Activated T-helper 17 cell treated with anti-CD3 and anti-CD28 coated beads, Interleukin-2, amount 50 U/mL, for 72 hours (primary cell): ENCODE measurements around the gene HOXB2. TPM values are rescaled to one million over a fixed set of nuclear protein-coding genes. Genes with fewer than 3 reads are reported as not detected.

Experiments
- ATAC-seq: fragments of 150-1000 bp; cut with Tn5 transposase; replicated peaks from 2 replicates; pipeline ENCODE4 v1.10.0; 2021; ENCODE audit warnings: mild to moderate bottlenecking, moderate library complexity
- H3K27ac Mint-ChIP-seq: one replicate; pipeline ENCODE4 v1.8.0; 2022; ENCODE audit warnings: mixed read lengths
- H3K27me3 Mint-ChIP-seq: one replicate; pipeline ENCODE4 v1.8.0; 2022; ENCODE audit warnings: mixed read lengths
- H3K36me3 Mint-ChIP-seq: one replicate; pipeline ENCODE4 v1.8.0; 2022; ENCODE audit warnings: low read depth, mild to moderate bottlenecking, mixed read lengths
- H3K4me1 Mint-ChIP-seq: one replicate; pipeline ENCODE4 v1.8.0; 2022; ENCODE audit warnings: mixed read lengths
- H3K4me3 Mint-ChIP-seq: one replicate; pipeline ENCODE4 v1.8.0; 2022; ENCODE audit warnings: mild to moderate bottlenecking, mixed read lengths
- H3K9me3 Mint-ChIP-seq: one replicate; pipeline ENCODE4 v1.8.0; 2022; ENCODE audit warnings: mixed read lengths
- total RNA-seq, 2 donors: library from RNA; stranded (reverse); gene quantifications; one replicate each; pipeline ENCODE4 v1.2.3, GENCODE V29; 2022

The HOXB2 gene
- total RNA-seq, 2 donors from 2014 or later = 2.0 to 15.3 TPM

DNA sequence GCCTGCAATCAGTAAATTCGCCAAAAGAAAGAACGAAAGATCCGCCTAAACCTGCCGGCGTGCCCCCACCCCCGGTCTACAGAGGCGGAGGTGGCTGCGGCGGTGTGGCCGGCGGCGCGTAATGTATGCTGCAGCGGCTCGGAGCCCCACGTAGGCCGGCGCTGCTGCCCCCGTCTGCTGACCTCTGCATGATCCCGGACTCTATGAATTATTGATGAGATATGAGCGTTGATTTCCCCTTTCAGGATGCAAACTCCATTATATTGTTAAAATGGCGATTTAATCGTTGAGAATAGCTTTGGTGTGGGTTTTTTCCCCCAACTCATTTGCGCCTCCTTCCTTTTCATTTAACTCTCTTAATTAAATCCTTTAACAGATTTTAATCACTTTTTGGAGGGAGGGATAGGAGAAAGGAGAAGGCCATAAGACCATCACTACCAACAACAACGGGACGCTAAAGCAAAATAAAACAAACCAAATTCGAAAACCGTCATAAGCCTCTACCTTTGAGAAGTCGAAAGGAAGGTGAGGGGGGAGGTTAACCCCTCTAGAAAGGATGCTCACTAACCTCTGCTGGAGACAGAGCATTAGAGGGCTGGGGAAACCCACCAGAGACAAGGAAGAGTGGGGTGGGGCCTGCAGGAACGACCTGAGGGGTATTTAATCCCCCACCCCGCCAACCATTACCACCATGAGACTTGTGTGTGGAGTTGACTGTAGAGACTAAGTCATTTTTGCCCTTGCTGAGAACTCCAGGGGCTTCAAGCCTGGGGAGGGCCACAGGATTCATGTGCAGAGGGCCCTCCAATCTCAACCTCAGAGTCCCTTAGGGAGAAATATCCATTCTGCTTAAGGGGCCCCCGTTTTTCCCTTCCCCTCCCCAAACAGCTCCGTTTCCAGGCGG lies 41.7 kb upstream of the HOXB2 start:
- H3K9me3 Mint-ChIP-seq = no peaks in the 10 kb centered on the region
- H3K4me3 Mint-ChIP-seq = peak overlapping the region; percentile 85
- no peaks in the 10 kb centered on the region for H3K36me3 Mint-ChIP-seq
- peaks cover 73% of the 10 kb centered on the region for H3K27me3 Mint-ChIP-seq
- H3K27ac Mint-ChIP-seq = no peak overlapping the region
- H3K4me1 Mint-ChIP-seq = peaks cover 16% of the 10 kb centered on the region
- peak; percentile 42 for ATAC-seq

DNA sequence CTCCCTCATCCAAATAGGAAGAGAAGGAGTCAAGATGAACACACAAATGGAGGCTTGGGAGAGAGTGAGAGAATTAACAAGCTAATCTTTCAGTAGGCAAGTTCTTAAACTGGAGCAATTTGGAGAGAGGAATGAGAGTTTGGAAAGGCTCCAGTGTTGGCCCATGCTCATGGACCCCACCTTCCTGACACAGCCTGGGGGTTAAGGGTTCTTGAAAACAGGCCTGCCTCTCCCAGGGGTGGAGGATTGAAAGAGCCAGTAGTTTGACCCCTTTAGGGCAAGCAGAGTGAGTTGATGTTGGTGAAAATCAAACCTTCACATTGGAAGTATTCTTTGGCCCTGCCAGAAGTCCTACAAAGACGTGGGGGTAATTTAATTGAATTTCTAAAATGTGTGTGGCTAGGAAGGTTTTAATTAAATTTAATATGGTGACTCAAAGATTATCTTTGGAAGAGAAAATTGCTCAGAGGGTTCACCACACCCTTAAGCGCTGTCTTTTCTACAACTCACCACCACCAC lies 39.4 kb upstream of the HOXB2 start:
- Mint-ChIP-seq H3K27me3 (peaks cover 71% of the 10 kb centered on the region), H3K36me3 (no peaks in the 10 kb centered on the region), H3K4me1 (peaks cover 25% of the 10 kb centered on the region), H3K27ac (no peak overlapping the region), H3K4me3 (peak overlapping the region; percentile 85), H3K9me3 (no peaks in the 10 kb centered on the region)
- no peak for ATAC-seq

DNA sequence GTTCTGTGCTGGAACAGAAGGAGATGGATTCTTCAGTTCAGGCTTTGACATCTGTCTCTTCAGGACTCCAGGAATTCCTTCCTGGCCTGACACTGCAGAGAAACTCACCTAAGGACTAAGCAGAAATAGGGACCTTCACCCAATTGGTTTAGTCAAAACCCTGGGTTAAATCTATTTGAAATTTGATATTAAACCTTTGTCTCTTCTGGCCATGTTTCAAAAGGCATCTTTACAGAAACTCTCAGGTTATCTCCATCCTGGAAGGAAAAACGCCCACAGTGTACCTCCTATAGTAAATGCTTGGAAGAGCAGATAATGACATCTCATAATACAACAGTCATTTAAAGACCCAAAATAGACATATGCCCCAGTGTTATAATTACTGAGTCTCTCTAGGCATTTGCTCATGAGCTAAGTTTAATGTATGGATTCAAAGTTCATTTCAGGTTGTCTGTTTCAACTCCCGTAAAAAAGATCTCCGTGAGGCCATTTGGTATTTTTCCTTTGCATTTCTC lies 38.9 kb upstream of the HOXB2 start:
- no peaks in the 10 kb centered on the region for H3K9me3 Mint-ChIP-seq
- ATAC-seq = no peak
- H3K36me3 Mint-ChIP-seq = no peaks in the 10 kb centered on the region
- H3K27me3 Mint-ChIP-seq = peaks cover 73% of the 10 kb centered on the region
- no peak overlapping the region for H3K27ac Mint-ChIP-seq
- H3K4me3 Mint-ChIP-seq = peak overlapping the region; percentile 85
- H3K4me1 Mint-ChIP-seq = peaks cover 26% of the 10 kb centered on the region

DNA sequence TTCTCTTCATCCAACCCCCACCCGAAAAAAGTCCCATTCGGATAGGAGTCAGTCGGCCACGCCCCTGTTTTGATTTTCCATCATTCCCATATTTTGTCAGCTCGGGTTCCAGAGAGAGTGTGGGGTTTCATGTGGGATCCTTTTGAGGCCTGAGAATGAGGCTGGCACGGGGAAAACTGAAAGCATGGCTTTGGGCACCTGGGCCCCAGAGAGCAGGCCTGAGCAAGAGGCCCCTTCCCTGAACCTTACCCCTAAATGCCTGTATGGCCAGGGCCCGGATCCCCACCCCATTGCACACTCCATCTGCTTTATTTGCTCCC lies 37.8 kb upstream of the HOXB2 start:
- Mint-ChIP-seq H3K36me3 (no peaks in the 10 kb centered on the region), H3K27me3 (peaks cover 64% of the 10 kb centered on the region), H3K4me1 (peaks cover 26% of the 10 kb centered on the region), H3K9me3 (no peaks in the 10 kb centered on the region), H3K4me3 (peak overlapping the region; percentile 91), H3K27ac (no peak overlapping the region)
- ATAC-seq = no peak

DNA sequence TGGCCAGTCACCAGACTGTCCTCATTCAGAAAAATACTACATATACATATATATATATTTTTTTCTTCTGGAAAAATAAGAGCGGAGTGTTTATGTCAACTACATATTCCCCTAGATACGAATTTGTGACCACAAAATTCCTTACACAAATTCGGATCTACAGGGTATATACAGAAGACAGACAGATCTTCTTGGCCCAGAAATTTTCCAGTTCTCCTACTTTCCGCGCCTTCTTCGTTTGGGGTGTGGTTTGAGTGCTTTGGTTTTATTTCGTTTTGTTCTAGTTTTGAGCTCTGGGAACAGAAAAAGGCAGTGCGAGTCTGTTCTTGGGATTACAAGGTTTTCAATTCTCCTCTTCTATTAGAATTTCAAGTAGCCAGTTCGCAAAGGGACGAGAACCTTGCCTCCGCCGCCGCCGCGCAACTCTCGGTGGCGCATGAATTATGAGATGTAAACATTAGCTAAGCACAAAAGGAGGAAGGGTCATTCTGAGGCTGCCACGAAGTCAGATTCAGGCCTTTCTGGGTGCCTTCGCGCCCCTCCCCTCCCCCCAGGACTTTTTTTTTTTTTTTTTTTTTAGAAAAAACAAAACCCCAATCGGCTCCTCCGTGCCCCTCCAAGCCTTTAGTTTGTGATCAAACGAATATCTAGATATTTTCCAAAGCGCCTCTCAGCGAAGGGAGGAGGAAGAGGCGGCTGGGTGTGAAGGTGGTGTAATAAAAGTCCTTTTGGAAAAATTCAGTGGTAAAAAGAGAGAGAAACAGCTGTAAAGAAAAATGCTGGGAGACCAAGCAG lies 35.0 kb upstream of the HOXB2 start:
- Mint-ChIP-seq H3K27me3 (peaks cover 41% of the 10 kb centered on the region), H3K27ac (no peak overlapping the region), H3K36me3 (no peaks in the 10 kb centered on the region), H3K4me1 (peaks cover 12% of the 10 kb centered on the region), H3K4me3 (peak overlapping the region; percentile 91), H3K9me3 (no peaks in the 10 kb centered on the region)
- no peak for ATAC-seq

DNA sequence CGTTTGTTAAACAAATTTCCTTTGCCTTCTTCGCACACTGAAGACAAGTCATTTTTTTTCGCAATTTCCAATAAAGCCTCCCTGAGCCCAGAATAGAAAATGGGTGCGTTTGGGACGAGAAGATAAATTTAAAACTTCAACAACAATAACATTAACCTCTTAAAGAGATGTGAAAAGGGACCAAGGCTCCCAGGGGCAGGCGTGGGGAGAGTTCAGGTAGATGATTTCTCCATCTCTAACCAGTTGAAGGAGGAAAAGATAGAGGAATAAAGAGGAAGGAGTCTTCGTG lies 34.5 kb upstream of the HOXB2 start:
- peak overlapping the region; percentile 91 for H3K4me3 Mint-ChIP-seq
- H3K27ac Mint-ChIP-seq = peak overlapping the region; percentile 84
- H3K36me3 Mint-ChIP-seq = no peaks in the 10 kb centered on the region
- peaks cover 9% of the 10 kb centered on the region for H3K4me1 Mint-ChIP-seq
- H3K9me3 Mint-ChIP-seq = no peaks in the 10 kb centered on the region
- ATAC-seq = no peak
- H3K27me3 Mint-ChIP-seq = peaks cover 40% of the 10 kb centered on the region

DNA sequence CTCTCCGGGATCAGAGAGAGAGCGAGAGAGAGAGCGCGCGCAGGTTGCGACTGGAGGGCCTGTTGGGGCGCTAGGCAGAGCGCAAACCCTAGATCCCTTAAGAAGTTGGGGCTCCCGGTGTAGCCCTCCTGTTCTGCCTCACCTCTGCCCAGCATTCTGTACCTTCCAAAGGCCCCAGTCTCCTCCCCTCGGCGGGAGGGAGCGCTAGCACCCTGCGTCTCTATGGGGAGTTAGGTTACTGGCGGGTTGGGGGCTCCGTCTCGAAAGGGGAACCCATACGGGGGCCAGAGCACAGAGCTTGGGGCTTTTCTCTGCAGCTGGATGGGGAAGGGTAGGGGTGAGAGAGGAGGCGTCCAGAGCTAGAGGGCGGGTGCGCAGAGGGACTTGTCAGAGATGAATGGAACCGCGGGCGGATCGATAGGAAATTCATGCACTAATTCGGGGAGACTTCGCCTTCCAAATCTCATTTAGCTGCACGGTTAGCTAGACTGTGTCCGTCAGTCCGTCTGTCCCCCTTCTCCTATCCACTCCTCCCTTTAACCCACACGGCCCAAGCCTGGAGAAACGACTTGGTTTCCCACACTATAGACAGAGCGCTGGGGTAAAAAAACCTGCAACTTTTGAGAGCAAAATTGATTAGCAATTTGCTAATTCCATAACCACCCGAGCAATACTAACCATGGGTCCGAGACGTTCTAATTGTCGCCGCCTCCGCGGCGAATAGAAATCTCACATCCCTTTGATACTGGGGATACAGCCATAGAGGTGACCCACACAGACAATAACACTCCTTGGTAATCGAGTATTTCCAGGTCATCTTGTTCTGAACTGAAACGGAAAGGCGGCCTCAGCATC lies 33.9 kb upstream of the HOXB2 start:
- Mint-ChIP-seq H3K27ac (peak overlapping the region; percentile 84), H3K9me3 (no peaks in the 10 kb centered on the region), H3K27me3 (peaks cover 36% of the 10 kb centered on the region), H3K4me3 (peak overlapping the region; percentile 91), H3K4me1 (peaks cover 9% of the 10 kb centered on the region), H3K36me3 (no peaks in the 10 kb centered on the region)
- ATAC-seq = peak; percentile 77

DNA sequence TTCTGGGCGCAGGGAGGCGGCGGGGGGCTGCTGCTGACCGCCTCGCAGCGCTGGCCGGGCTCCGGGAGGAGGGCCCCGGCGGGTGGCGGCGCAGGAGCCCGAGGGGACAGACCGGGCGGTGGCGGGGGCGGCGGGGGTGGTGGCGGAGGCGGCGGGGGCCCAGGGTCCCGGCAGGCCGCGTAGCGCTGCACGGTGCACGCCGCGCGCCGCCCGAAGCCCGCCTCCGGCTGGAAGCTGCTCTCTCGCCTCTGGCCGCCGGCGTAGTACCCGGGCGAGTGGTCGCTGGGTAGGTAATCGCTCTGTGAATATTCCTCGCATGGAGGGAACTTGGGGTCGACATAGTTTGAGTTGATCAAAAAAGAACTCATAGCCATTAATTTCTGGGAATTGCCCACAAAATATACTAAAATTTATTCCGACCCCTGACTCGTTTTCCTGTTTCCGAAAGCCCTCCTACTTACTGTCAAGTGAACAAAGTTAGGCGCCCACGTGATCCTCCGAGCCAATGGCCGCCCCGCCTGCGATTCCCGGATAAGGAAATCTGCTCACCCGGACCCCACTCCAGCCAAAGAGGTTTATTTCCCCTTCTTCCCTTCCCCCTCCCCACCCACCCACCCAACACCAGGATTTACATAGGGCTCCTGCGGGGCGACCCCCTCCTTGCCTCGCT lies 33.2 kb upstream of the HOXB2 start, which contains the start of gene HOXB4:
Gene HOXB4 (minus strand): TSS at position 405 of the 670 bp plus-strand sequence. CDS start 31 bp downstream, at position 374.
- H3K36me3 Mint-ChIP-seq = no peaks in the 10 kb centered on the region
- ATAC-seq = peak; percentile 88
- peaks cover 9% of the 10 kb centered on the region for H3K4me1 Mint-ChIP-seq
- peak within 1 kb of the TSS; percentile 84 for H3K27ac Mint-ChIP-seq
- no peaks in the 10 kb centered on the region for H3K9me3 Mint-ChIP-seq
- H3K27me3 Mint-ChIP-seq = peaks cover 31% of the 10 kb centered on the region
- peak within 1 kb of the TSS; percentile 91 for H3K4me3 Mint-ChIP-seq

DNA sequence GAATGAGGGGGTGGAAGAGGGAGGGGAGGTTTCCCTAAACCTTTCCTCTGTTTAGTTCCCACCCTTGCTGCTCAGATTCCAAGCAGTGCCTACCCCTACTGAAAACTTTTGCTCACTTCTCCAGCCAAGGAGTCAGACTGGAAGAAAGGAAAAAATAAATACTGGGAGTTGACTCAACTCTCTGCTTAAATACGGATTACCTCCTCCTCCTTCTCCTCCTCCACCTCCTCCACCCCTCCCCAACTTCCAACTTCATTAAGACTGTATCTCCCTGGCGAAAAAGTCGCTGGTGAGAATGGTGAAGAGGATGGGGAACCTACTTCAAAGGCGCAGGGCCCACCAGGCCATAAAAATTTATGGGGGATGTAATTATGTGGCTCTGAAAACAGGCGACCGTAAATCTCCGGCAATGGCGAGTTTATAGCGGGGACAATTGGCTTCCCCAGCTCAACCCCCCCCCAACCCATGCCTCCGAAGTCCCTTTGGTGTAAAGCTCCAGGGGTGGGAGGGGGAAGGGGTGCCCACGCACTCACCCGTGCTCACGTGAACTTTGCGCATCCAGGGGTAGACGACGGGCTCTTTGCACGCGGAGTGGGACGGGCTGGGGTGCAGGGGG lies 32.5 kb upstream of the HOXB2 start:
- Mint-ChIP-seq H3K36me3 (no peaks in the 10 kb centered on the region), H3K9me3 (no peaks in the 10 kb centered on the region), H3K4me1 (peaks cover 9% of the 10 kb centered on the region), H3K27me3 (peaks cover 25% of the 10 kb centered on the region), H3K27ac (peak overlapping the region; percentile 50), H3K4me3 (peak overlapping the region; percentile 91)
- ATAC-seq = peak; percentile 1

DNA sequence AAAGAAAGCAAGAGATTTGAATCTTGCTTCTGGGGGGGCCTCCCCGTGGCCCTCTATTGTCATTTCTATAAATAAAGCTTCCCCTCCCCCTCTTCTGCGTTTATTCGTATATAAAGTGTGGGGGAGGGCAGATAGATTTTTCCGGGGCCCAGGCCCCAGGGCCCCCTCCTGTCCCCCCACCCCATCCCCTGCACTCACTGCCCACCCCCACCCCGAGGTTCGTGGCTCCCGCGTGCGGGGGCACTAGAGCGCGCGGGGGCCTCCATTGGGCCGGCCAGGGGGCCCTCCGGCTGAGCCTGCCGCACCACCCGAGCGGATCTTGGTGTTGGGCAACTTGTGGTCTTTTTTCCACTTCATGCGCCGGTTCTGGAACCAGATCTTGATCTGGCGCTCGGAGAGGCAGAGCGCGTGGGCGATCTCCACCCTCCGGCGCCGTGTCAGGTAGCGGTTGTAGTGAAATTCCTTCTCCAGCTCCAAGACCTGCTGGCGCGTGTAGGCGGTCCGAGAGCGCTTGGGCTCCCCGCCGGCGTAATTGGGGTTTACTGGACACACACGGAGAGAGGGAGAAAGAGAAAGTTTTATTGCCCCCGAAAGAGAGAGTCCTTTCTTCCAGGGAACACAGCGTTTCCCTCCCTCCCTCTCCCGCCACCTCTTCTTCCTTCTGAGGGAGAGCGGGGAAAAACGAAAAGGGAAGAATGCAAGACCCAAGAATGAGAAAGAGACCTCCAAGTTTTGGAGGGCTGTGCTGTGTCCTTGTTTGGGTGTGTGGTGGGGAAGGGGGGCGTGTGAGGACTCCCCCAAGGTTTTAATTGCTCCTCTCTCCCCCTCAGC lies 31.8 kb upstream of the HOXB2 start:
- Mint-ChIP-seq H3K9me3 (no peaks in the 10 kb centered on the region), H3K4me1 (peaks cover 9% of the 10 kb centered on the region), H3K27ac (no peak overlapping the region), H3K27me3 (peaks cover 23% of the 10 kb centered on the region), H3K4me3 (peak overlapping the region; percentile 91), H3K36me3 (no peaks in the 10 kb centered on the region)
- no peak for ATAC-seq

DNA sequence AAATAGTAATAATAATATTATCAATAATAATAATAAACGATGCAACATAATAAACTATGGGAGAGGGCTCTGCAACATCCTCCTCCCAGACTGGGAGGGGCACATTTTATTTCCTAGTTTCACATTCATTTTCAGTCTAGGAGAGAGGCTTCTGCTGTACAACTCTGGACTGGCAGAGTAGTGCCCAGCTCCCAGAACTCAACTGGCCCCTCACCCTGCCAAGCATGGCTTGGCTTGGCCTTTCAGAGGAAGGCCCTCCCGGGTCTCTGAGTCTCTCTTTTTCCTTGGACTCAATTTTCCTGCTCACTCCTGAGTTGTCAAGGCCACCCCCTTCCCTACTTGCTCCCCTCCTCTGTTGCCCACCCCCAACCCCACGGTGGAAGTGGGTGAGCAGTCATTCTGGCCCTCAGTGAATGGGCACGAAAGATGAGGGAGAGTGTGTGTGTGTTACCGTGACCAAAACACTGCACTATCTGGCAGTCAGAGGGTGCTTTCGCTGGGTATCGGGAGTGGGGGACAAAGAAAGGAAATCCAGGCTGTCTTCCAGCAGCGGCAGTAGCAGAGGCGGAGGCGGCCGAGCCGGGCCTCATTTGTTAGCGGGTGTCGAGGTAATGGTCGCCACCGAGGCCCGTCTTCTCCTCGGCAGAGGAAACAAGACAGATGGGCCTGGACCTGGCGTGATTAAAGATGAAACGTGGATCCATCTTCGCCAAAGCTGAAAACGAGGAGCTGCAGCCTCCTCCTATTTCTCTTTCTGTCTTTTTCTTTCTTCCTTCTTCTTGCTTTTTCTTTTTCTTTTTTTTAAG lies 31.0 kb upstream of the HOXB2 start:
- Mint-ChIP-seq H3K9me3 (no peaks in the 10 kb centered on the region), H3K27me3 (peaks cover 19% of the 10 kb centered on the region), H3K27ac (no peak overlapping the region), H3K4me1 (peaks cover 9% of the 10 kb centered on the region), H3K36me3 (no peaks in the 10 kb centered on the region), H3K4me3 (no peak overlapping the region)
- ATAC-seq = no peak

DNA sequence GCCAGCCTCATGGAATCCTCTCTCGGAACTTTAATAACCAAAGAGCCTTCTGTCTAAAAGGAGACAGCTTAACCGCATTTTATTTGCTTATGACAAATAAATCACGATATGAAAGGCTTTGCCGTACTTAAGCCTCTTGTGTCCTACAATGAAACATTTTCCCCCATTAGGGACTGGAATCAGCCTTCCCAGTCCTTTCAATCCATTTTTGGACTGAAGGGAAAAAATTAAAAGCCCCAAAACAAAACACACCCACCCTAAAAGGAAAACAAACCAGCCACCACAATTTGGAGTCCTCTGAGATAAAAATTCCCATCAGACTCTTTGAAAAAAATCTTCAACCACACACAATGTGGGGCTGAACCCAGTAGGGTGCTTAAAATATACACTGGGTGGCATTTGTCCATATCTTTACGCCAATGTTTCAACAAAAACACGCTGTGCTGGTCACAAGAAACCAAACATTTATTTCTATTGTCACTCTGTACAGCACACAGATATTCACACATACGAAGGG lies 30.2 kb upstream of the HOXB2 start:
- ATAC-seq = no peak
- Mint-ChIP-seq H3K36me3 (no peaks in the 10 kb centered on the region), H3K27me3 (peaks cover 12% of the 10 kb centered on the region), H3K27ac (no peak overlapping the region), H3K4me1 (peaks cover 9% of the 10 kb centered on the region), H3K4me3 (no peak overlapping the region), H3K9me3 (no peaks in the 10 kb centered on the region)
